NCI-H1092 treated with DMSO at 0.1 percent for 48 hours (cell line): Measurements from ENCODE around the gene TMEM132C.
"Not testable (repeated sequence)": the region's sequence is repeated elsewhere in the genome, so short reads cannot be mapped to it uniquely, and the experiment has no call there.

Experiments used
- DNase-seq: peaks from one replicate; lab custom pipeline; 2025; lab: John Stamatoyannopoulos, UW

The TMEM132C gene

DNA sequence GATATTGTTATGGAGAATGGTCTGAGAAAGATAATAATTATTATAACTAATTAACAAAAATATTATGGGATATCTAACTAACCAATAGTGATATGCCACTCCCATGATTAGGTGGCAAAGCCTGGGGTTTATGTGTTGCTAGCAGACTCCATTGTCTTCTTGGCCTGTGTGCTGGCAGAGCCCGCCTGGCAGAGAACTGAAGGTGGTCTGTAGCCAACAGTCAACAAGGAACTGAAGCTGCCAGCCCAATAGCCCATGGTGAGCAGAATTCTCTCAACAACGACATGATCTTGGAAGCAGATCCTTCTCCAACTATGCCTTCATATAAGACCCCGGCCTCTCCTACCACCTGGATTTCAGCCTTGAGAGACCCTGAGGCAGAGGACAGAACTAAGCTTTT lies 298.0 kb downstream of the TMEM132C start:
- DNase-seq, result no peak

DNA sequence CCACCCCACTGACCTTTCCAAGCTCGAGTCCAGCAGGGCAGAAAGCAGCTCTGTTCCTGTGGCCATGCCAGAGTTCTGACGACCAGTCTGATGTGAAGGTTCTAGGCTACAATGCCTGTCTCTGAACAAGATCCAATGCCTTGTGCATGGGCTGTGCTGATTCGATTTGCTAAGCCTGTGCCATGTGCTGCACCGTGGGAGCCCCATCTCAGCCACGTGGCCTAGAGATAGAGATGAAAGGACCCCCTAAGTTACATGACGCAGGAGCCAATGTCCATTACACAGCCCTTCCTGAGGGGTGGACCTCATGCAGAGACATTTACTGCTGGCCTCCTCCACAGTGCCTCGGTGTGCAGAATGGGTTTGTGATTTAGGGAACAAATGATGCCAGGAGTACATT lies 300.8 kb downstream of the TMEM132C start:
- DNase-seq, result no peak

GRCh38 chr12:128570191-128571065 lies 303.5 kb downstream of the TMEM132C start:
- DNase-seq, result no peak

- no peak for DNase-seq
Observed at GRCh38 chr12:128571906-128572810, 305.2 kb downstream of the TMEM132C start.

GRCh38 chr12:128573907-128574306 lies 306.9 kb downstream of the TMEM132C start:
- peak; percentile 56 for DNase-seq

GRCh38 chr12:128578045-128578444 lies 311.1 kb downstream of the TMEM132C start:
- peak; percentile 14 for DNase-seq

GRCh38 chr12:128581321-128581761 lies 314.4 kb downstream of the TMEM132C start:
- DNase-seq, result no peak

- no peak for DNase-seq
Observed at GRCh38 chr12:128583453-128583852, 316.5 kb downstream of the TMEM132C start.

DNA sequence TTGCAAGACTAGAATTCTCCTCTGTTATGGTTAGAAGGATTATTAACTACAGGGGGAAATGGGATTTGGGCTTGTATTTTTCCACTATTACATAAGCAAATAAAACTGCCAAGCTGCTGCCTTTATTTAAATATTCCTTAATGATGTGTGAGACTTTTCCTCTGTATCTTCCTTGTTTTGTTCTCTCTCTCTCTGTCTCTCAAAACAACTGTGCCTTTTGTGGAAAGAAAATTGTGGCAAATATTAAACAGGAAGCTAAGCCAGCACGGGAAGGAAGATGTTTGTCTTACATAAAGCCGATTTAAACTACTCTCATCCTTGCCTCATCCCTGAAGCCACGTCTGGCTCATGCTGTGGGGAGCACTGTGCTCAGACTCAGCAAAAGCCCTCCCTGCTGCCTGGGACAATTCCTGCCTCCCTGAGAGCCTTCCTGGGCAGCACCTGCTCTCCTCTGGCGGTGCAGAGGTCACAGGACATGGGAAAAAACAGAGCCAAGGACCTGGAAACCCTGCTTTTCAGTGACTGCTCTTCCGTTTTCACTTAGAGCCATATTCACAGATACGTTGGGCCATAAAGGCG lies 319.6 kb downstream of the TMEM132C start:
- DNase-seq, result no peak

GRCh38 chr12:128587918-128588317 lies 320.9 kb downstream of the TMEM132C start:
- no peak for DNase-seq

GRCh38 chr12:128592220-128592744 lies 325.3 kb downstream of the TMEM132C start:
- DNase-seq, result no peak

DNA sequence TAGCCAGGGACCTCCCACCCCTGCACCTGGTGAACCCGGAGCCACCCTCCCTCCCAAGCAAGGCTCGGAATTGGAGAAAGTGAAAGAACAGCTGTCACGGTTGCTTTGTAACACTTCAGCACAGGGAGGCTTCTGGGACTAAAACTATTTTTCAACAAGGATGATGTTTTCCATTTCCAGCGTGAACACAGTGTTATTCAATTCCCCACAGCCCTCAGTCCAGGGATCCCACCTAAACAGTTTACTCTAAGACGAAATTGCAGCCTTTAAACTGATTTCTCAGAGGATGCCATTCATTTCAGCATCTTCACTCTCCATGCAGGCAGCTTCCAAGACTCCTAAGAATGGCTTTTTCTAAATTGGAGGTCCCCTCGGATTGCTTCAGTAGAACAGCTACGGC lies 327.6 kb downstream of the TMEM132C start:
- DNase-seq, result no peak

- no peak for DNase-seq
Observed at GRCh38 chr12:128595609-128596008, 328.6 kb downstream of the TMEM132C start.

- no peak for DNase-seq
Observed at GRCh38 chr12:128600886-128601285, 333.9 kb downstream of the TMEM132C start.

- DNase-seq, result no peak
Observed at GRCh38 chr12:128603573-128604115, 336.7 kb downstream of the TMEM132C start.

GRCh38 chr12:128604219-128604618 lies 337.2 kb downstream of the TMEM132C start:
- not testable (repeated sequence) for DNase-seq

- DNase-seq, result no peak
Observed at GRCh38 chr12:128606051-128606450, 339.1 kb downstream of the TMEM132C start.

DNA sequence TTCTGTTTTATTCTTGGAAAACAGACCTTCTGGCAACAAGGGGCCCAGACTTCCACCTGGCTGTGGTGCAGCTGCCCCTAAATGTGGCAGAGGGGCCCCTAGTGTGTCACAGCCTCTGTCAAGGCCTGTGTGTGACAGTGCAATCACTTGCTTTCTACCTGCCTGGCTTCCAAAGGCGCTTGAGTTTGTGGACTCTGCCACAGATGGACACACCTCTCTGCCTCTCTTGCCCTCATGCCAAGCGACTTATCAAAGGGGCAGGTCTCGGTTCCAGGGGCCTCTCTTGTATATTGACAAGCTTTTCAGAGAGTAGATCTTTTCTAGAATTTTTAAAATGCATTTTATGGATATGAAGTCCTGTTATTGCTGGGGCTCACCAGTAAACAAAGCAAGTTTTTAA lies 339.6 kb downstream of the TMEM132C start:
- DNase-seq, result no peak

DNA sequence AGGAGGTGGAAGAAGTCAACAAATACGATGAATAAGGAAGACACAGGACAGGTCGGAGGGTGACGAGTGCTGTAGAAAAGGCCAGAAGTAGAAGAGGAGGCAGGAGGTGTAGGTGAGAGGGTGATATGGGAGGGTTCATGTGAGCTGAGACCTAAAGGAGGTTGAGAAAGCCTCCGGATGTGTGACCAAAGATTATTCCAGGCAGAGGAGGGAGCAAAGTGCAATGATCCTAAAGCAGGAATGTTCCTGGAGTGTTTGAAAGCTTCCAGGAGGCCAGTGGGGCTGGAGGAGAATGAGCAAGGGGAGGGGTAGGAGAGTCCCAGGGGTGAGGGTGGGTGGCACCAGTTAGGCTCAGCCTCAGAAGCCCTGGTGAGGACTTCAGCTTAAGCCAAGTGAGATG lies 340.0 kb downstream of the TMEM132C start:
- DNase-seq, result no peak

- no peak for DNase-seq
Observed at GRCh38 chr12:128607641-128608040, 340.7 kb downstream of the TMEM132C start.

DNA sequence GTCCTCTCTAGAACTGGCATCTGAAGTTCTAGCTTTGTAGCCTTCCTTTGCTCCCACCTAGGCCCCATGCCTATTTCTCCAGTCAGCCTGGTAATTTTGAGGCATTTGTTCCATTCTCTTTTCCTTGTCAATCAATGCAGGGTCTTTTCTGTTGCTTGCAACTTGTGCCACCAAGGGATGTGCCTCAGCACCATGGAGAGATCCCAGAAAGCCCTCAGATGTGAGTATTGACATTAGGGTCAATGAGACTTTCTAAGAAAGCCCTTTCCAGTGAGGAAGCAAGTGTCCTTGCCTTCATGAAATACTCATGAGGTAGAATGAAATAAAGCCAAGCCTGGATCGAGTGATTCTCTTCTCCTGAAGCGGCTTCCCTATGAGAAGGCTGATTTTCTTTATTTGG lies 342.9 kb downstream of the TMEM132C start:
- no peak for DNase-seq

GRCh38 chr12:128611736-128612135 lies 344.8 kb downstream of the TMEM132C start:
- DNase-seq, result no peak
